ENCODE measurements around the gene KCNIP2.

KCNIP2 gene

GRCh38 chr10:101789231-101789630 is 54.4 kb downstream of the KCNIP2 start:
- in situ Hi-C loops (cut with MboI; ENCODE audit: low sequenced_read_pairs), result loop anchor here (25.0 kb wide), 1 partner anchor 177 kb away; no protein-coding TSS in a partner anchor

- in situ Hi-C loops (cut with MboI; ENCODE audit: low sequenced_read_pairs), result loop anchor here (25.0 kb wide), 1 partner anchor 174 kb away; no protein-coding TSS in a partner anchor
These were observed 57.8 kb downstream of the KCNIP2 start for GRCh38 chr10:101785801-101786200.

- in situ Hi-C loops (cut with MboI; ENCODE audit: low sequenced_read_pairs), result loop anchor here (25.0 kb wide), 1 partner anchor 172 kb away; no protein-coding TSS in a partner anchor
These were observed 59.0 kb downstream of the KCNIP2 start for GRCh38 chr10:101784558-101784957.

- in situ Hi-C loops (cut with MboI; ENCODE audit: low sequenced_read_pairs), result loop anchor here (25.0 kb wide), 1 partner anchor 171 kb away; no protein-coding TSS in a partner anchor
These were observed 59.9 kb downstream of the KCNIP2 start for GRCh38 chr10:101783736-101784118.

- in situ Hi-C loops (cut with MboI; ENCODE audit: low sequenced_read_pairs), result loop anchor here (25.0 kb wide), 1 partner anchor 171 kb away; no protein-coding TSS in a partner anchor
These were observed 60.5 kb downstream of the KCNIP2 start, which contains the start of gene NPM3 for GRCh38 chr10:101782811-101783735. NPM3 (minus strand) TSS chr10:101783446; CDS start chr10:101783390, 56 bp downstream.

GRCh38 chr10:101781984-101782810 is 61.4 kb downstream of the KCNIP2 start:
- in situ Hi-C loops (cut with MboI; ENCODE audit: low sequenced_read_pairs), result loop anchor here (25.0 kb wide), 1 partner anchor 170 kb away; no protein-coding TSS in a partner anchor

- in situ Hi-C loops (cut with MboI; ENCODE audit: low sequenced_read_pairs), result loop anchor here (25.0 kb wide), 1 partner anchor 169 kb away; no protein-coding TSS in a partner anchor
These were observed 62.0 kb downstream of the KCNIP2 start for GRCh38 chr10:101781655-101781983.

GRCh38 chr10:101780818-101781654 is 62.6 kb downstream of the KCNIP2 start:
- in situ Hi-C loops (cut with MboI; ENCODE audit: low sequenced_read_pairs), result loop anchor here (25.0 kb wide), 1 partner anchor 169 kb away; no protein-coding TSS in a partner anchor

GRCh38 chr10:101780187-101780817 is 63.3 kb downstream of the KCNIP2 start:
- in situ Hi-C loops (cut with MboI; ENCODE audit: low sequenced_read_pairs), result loop anchor here (25.0 kb wide), 1 partner anchor 168 kb away; no protein-coding TSS in a partner anchor

GRCh38 chr10:101779544-101780186 is 63.9 kb downstream of the KCNIP2 start:
- in situ Hi-C loops (cut with MboI; ENCODE audit: low sequenced_read_pairs), result loop anchor here (25.0 kb wide), 1 partner anchor 167 kb away; no protein-coding TSS in a partner anchor

- in situ Hi-C loops (cut with MboI; ENCODE audit: low sequenced_read_pairs), result loop anchor here (25.0 kb wide), 1 partner anchor 167 kb away; no protein-coding TSS in a partner anchor
These were observed 64.6 kb downstream of the KCNIP2 start for GRCh38 chr10:101778781-101779543.

- in situ Hi-C loops (cut with MboI; ENCODE audit: low sequenced_read_pairs), result loop anchor here (25.0 kb wide), 1 partner anchor 166 kb away; no protein-coding TSS in a partner anchor
These were observed 65.3 kb downstream of the KCNIP2 start for GRCh38 chr10:101778151-101778780.

- in situ Hi-C loops (cut with MboI; ENCODE audit: low sequenced_read_pairs), result loop anchor here (25.0 kb wide), 1 partner anchor 165 kb away; no protein-coding TSS in a partner anchor
These were observed 65.9 kb downstream of the KCNIP2 start for GRCh38 chr10:101777619-101778145.

- in situ Hi-C loops (cut with MboI; ENCODE audit: low sequenced_read_pairs), result loop anchor here (25.0 kb wide), 1 partner anchor 164 kb away; no protein-coding TSS in a partner anchor
These were observed 67.3 kb downstream of the KCNIP2 start for GRCh38 chr10:101776161-101776817.

Data from hTERT RPE-1 (cell line).